Caco-2 (cell line): ENCODE measurements around the gene SPAG4. TPM values are rescaled to one million over a fixed set of nuclear protein-coding genes. Genes with fewer than 3 reads are reported as not detected.

Source experiments
- BruUV-seq: library from RNA; stranded (reverse); fragments of 400-500 nt; replicated peaks from 2 replicates; lab custom pipeline; 2021; lab: Mats Ljungman, UMichigan
- CTCF ChIA-PET: fragments of 300-600 bp; sonication (Branson Sonifier 250); formaldehyde crosslinking; loops from one replicate; lab custom pipeline; 2022; ENCODE audit warnings: antibody characterized with exemption; lab: Charles Lee
- POLR2A ChIA-PET: fragments of 300-600 bp; sonication (Branson Sonifier 250); formaldehyde crosslinking; loops from one replicate; lab custom pipeline; 2022; ENCODE audit warnings: antibody characterized with exemption; lab: Charles Lee
- DNase-seq, 2 experiments: peaks; one replicate each; pipeline versions ENCODE4 v3.0.0 to v3.0.0-alpha.2; 2020 to 2022
- H3K27me3 ChIP-seq: replicated peaks from 2 replicates; pipeline ENCODE4 v1.6.0; 2011; ENCODE audit warnings: low read length; ENCODE audit not compliant: control insufficient read depth, insufficient read depth
- H3K36me3 ChIP-seq: 2 replicates; pipeline ENCODE4 v1.5.1; 2011; ENCODE audit warnings: low read length; ENCODE audit not compliant: control insufficient read depth, insufficient read depth
- H3K4me1 ChIP-seq: fragments of 250-450 bp; sonication (Bioruptor Pico); 2 replicates; pipeline ENCODE4 v1.5.1; 2020; ENCODE audit warnings: mild to moderate bottlenecking
- H3K4me3 ChIP-seq: 2 replicates; pipeline ENCODE4 v1.5.1; 2011; ENCODE audit warnings: low read depth, mild to moderate bottlenecking, control low read depth, low read length
- H3K9me3 ChIP-seq: fragments of 250-450 bp; sonication (Bioruptor Pico); 2 replicates; pipeline ENCODE4 v1.5.1; 2020; ENCODE audit warnings: mild to moderate bottlenecking, moderate library complexity
- H3K27ac Mint-ChIP-seq: one replicate; pipeline ENCODE4 v1.8.0; 2022; ENCODE audit warnings: mixed read lengths; ENCODE audit not compliant: unreplicated experiment
- H3K27me3 Mint-ChIP-seq: one replicate; pipeline ENCODE4 v1.8.0; 2022; ENCODE audit warnings: mixed read lengths; ENCODE audit not compliant: insufficient read depth, unreplicated experiment
- H3K36me3 Mint-ChIP-seq: one replicate; pipeline ENCODE4 v1.8.0; 2022; ENCODE audit warnings: mild to moderate bottlenecking, mixed read lengths; ENCODE audit not compliant: insufficient read depth, unreplicated experiment
- H3K4me1 Mint-ChIP-seq: one replicate; pipeline ENCODE4 v1.8.0; 2022; ENCODE audit warnings: low read depth, mixed read lengths; ENCODE audit not compliant: unreplicated experiment
- H3K4me3 Mint-ChIP-seq: one replicate; pipeline ENCODE4 v1.8.0; 2022; ENCODE audit warnings: mild to moderate bottlenecking, moderate library complexity, mixed read lengths; ENCODE audit not compliant: unreplicated experiment
- H3K9me3 Mint-ChIP-seq: one replicate; pipeline ENCODE4 v1.8.0; 2022; ENCODE audit warnings: mixed read lengths; ENCODE audit not compliant: unreplicated experiment
- intact Hi-C: fragments of 100-400 bp; cut with micrococcal nuclease; formaldehyde crosslinking; loops from one replicate; pipeline ENCODE4 v1.10.0; 2022; ENCODE audit not compliant: unreplicated experiment
- total RNA-seq: library from RNA; stranded (reverse); gene quantifications from 2 replicates; pipeline ENCODE4 v1.2.3, GENCODE V29; 2022
- TF ChIP-seq, protein P1 (sequence below), 2 experiments: fragments of 200-600 bp in 1 of 2; IDR thresholded peaks; 1 replicate in 1 of 2; 2 replicates in 1 of 2; pipeline versions ENCODE4 v1.5.1 to v1.8.0; 2011 to 2022; ENCODE audit warnings: antibody characterized with exemption in 1 of 2, control low read depth in 1 of 2, inconsistent platforms in 1 of 2, low read depth in 1 of 2, low read length in 1 of 2, mild to moderate bottlenecking in 1 of 2, moderate library complexity in 1 of 2; ENCODE audit not compliant: insufficient read depth in 1 of 2, severe bottlenecking in 1 of 2, unreplicated experiment in 1 of 2

SPAG4 gene
- total RNA-seq, 1 experiment from 2014 or later: 5.4 TPM

DNA sequence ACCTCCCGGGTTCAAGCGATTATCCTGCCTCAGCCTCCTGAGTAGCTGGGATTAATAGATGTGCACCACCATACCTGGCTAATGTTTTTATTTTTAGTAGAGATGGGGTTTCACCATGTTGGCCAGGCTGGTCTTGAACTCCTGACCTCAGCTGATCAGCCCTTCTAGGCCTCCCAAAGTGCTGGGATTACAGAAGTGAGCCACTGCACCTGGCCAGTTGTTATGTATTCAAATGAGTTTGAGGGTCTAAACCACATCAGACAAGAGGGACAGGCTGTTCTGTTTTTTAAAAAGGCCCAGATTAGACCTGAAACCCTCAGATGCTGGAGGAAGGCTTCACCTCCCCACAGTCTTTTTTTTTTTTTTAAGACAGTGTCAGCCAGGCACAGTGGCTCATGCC lies 4.1 kb upstream of the SPAG4 start:
- Mint-ChIP-seq H3K36me3 (peaks cover 27% of the 10 kb centered on the region), H3K4me3 (no peak overlapping the region), H3K27me3 (no peaks in the 10 kb centered on the region), H3K4me1 (peaks cover 26% of the 10 kb centered on the region), H3K9me3 (no peaks in the 10 kb centered on the region), H3K27ac (no peak overlapping the region)
- Histone ChIP-seq H3K36me3 (no peaks in the 10 kb centered on the region), H3K9me3 (no peaks in the 10 kb centered on the region), H3K4me3 (no peak overlapping the region), H3K4me1 (peaks cover 16% of the 10 kb centered on the region), H3K27me3 (no peaks in the 10 kb centered on the region)
- ChIA-PET POLR2A (interaction anchor here (0.6 kb wide), 3 partner anchors 22 to 1568 kb away, joined by 3 to 6 read pairs (median 4); partner anchors contain the start of gene RPN2), CTCF (interaction anchor here (0.8 to 1.3 kb wide), 5 partner anchors 8 to 44 kb away, joined by 3 to 6 read pairs (median 4); no protein-coding TSS in a partner anchor)
- TF ChIP-seq, protein P1, sequence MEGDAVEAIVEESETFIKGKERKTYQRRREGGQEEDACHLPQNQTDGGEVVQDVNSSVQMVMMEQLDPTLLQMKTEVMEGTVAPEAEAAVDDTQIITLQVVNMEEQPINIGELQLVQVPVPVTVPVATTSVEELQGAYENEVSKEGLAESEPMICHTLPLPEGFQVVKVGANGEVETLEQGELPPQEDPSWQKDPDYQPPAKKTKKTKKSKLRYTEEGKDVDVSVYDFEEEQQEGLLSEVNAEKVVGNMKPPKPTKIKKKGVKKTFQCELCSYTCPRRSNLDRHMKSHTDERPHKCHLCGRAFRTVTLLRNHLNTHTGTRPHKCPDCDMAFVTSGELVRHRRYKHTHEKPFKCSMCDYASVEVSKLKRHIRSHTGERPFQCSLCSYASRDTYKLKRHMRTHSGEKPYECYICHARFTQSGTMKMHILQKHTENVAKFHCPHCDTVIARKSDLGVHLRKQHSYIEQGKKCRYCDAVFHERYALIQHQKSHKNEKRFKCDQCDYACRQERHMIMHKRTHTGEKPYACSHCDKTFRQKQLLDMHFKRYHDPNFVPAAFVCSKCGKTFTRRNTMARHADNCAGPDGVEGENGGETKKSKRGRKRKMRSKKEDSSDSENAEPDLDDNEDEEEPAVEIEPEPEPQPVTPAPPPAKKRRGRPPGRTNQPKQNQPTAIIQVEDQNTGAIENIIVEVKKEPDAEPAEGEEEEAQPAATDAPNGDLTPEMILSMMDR (IDR thresholded peaks at IDR 0.05; ENCODE audit: insufficient read depth in 1 of 2, low read depth in 1 of 2, low read length in 1 of 2, severe bottlenecking in 1 of 2, unreplicated experiment in 1 of 2): no peak
- intact Hi-C loops: loop anchor here (10.0 kb wide), 1 partner anchor 287 kb away; no protein-coding TSS in a partner anchor
- no peak for DNase-seq
- BruUV-seq: no TSS peak

DNA sequence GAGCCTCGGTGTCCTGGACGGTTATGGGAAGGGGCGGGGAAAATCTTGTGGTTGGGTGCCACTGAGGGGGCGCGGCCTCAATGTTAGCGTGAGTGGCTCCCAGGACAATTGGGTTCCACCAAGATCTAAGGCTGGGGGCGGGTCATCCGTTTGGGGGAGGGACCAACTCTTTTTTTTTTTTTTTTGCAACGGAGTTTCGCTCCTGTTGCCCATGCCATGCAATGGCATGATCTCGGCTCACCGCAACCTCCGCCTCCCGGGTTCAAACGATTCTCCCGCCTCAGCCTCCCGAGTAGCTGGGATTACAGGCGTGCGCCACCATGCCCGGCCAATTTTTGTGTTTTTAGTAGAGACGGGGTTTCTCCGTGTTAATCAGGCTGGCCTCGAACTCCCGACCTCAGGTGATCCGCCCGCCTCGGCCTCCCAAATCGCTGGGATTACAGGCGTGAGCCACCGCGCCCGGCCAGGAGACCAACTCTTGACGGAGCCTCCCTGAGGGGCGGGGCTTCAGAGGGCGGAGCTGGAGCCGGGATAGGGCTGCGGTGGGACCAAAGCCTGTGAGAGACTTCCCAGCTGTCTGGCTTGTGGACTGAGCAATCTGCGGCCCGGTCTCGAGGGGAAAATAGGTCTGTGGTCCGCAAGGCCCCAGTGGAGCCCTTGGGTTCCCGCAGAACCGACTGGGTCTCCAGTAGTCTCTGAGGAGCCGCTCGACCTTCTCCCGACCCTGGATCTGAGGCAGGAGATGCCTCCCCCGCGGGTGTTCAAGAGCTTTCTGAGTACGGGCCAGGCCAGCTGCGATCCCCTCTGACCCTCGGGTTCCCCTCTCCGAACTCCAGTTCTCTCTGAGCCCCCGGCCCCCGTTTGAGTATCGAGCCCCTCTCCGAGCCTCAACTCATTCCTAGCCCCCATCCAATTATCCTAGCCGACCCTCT lies 1.1 kb downstream of the SPAG4 start:
- BruUV-seq: TSS peak; percentile 26
- H3K27me3 Mint-ChIP-seq: no peaks in the 10 kb centered on the region
- Histone ChIP-seq H3K4me3 (peak overlapping the region; percentile 66), H3K9me3 (no peaks in the 10 kb centered on the region), H3K4me1 (peaks cover 5% of the 10 kb centered on the region; the same call in 1 of the 2 replicates), H3K27me3 (no peaks in the 10 kb centered on the region), H3K36me3 (no peaks in the 10 kb centered on the region)
- H3K27ac Mint-ChIP-seq: peak overlapping the region; percentile 100
- DNase-seq: peak; percentile 96
- peaks cover 29% of the 10 kb centered on the region for H3K4me1 Mint-ChIP-seq
- no peaks in the 10 kb centered on the region for H3K9me3 Mint-ChIP-seq
- CTCF ChIA-PET: interaction anchor here (0.6 to 5.4 kb wide), 21 partner anchors 10 to 378 kb away, joined by 3 to 46 read pairs (median 5); partner anchors contain the start of genes CEP250, CPNE1, ERGIC3 and NFS1
- TF ChIP-seq, protein P1 (IDR thresholded peaks at IDR 0.05; ENCODE audit: insufficient read depth in 1 of 2, low read depth in 1 of 2, low read length in 1 of 2, severe bottlenecking in 1 of 2, unreplicated experiment in 1 of 2): no peak
- POLR2A ChIA-PET: interaction anchor here (0.5 to 2.8 kb wide), 17 partner anchors 9 to 337 kb away, joined by 3 to 38 read pairs (median 6); partner anchors contain the start of genes CEP250, CPNE1, ERGIC3 and NFS1
- intact Hi-C loops: loop anchor here (1.0 to 10.0 kb wide), 14 partner anchors 15 to 578 kb away; partner anchors contain the start of genes CEP250, CPNE1, NFS1 and PHF20
- peak overlapping the region; percentile 98 for H3K4me3 Mint-ChIP-seq
- peaks cover 79% of the 10 kb centered on the region for H3K36me3 Mint-ChIP-seq
